WTC11 (cell line): Measurements from ENCODE around the gene SYPL2. TPM values are rescaled to one million over a fixed set of nuclear protein-coding genes. Genes with fewer than 3 reads are reported as not detected.

ENCODE experiments used
- ATAC-seq: fragments of 200-7000 bp; cut with Tn5 transposase; 2 replicates; pipeline ENCODE4 v1.10.0; 2021; ENCODE audit warnings: mild to moderate bottlenecking, moderate library complexity
- CTCF ChIA-PET: fragments of 300-600 bp; sonication (Branson Sonifier 250); formaldehyde crosslinking; loops from one replicate; lab custom pipeline; 2021; ENCODE audit warnings: antibody characterized with exemption; lab: Charles Lee
- POLR2A ChIA-PET: fragments of 350-600 bp; sonication (Branson Sonifier 250); formaldehyde crosslinking; loops from one replicate; lab custom pipeline; 2021; ENCODE audit warnings: antibody characterized with exemption; lab: Charles Lee
- DNase-seq: peaks from one replicate; pipeline ENCODE4 v3.0.0; 2021; ENCODE audit warnings: low spot score
- H3K27ac Mint-ChIP-seq: 2 replicates; pipeline ENCODE4 v1.8.0; 2021; ENCODE audit warnings: mixed read lengths
- H3K27me3 Mint-ChIP-seq: 2 replicates; pipeline ENCODE4 v1.8.0; 2021; ENCODE audit warnings: low read depth, mild to moderate bottlenecking, moderate library complexity, mixed read lengths
- H3K36me3 Mint-ChIP-seq: 2 replicates; pipeline ENCODE4 v1.8.0; 2021; ENCODE audit warnings: mixed read lengths
- H3K4me1 Mint-ChIP-seq: 2 replicates; pipeline ENCODE4 v1.8.0; 2022; ENCODE audit warnings: mixed read lengths
- H3K4me3 Mint-ChIP-seq: 2 replicates; pipeline ENCODE4 v1.8.0; 2021; ENCODE audit warnings: mild to moderate bottlenecking, moderate library complexity, mixed read lengths
- H3K9me3 Mint-ChIP-seq: 2 replicates; pipeline ENCODE4 v1.8.0; 2021; ENCODE audit warnings: mixed read lengths
- FOXJ3 ChIP-seq: sonication (generic); formaldehyde crosslinking; IDR thresholded peaks from 2 replicates; pipeline ENCODE4 v1.9.0; 2021; ENCODE audit warnings: missing genetic modification reagents, mild to moderate bottlenecking, borderline replicate concordance
- GABPB1 ChIP-seq: sonication (generic); formaldehyde crosslinking; IDR thresholded peaks from 2 replicates; pipeline ENCODE4 v1.8.1; 2023; ENCODE audit warnings: mild to moderate bottlenecking, missing genetic modification reagents
- IRF2 ChIP-seq: sonication (generic); formaldehyde crosslinking; IDR thresholded peaks from 2 replicates; pipeline ENCODE4 v1.8.0; 2022; ENCODE audit warnings: low read depth, missing genetic modification reagents, borderline replicate concordance
- MXD4 ChIP-seq: fragments of 250-450 bp; sonication (Bioruptor Pico); IDR thresholded peaks from 2 replicates; pipeline ENCODE4 v1.8.0; 2021; ENCODE audit warnings: mild to moderate bottlenecking, moderate library complexity, borderline replicate concordance
- NFATC4 ChIP-seq: fragments of 250-450 bp; sonication (Bioruptor Pico); IDR thresholded peaks from 2 replicates; pipeline ENCODE4 v1.9.0; 2021; ENCODE audit warnings: mild to moderate bottlenecking
- NFYB ChIP-seq: sonication (generic); formaldehyde crosslinking; conservative IDR thresholded peaks from 2 replicates; pipeline ENCODE4 v1.8.0; 2022; ENCODE audit warnings: low read depth, missing genetic modification reagents
- SMAD4 ChIP-seq: sonication (generic); formaldehyde crosslinking; IDR thresholded peaks from 2 replicates; pipeline ENCODE4 v1.8.0; 2022; ENCODE audit warnings: mild to moderate bottlenecking, missing genetic modification reagents
- TEAD4 ChIP-seq: sonication (generic); formaldehyde crosslinking; IDR thresholded peaks from 2 replicates; pipeline ENCODE4 v1.8.0; 2022; ENCODE audit warnings: mild to moderate bottlenecking, missing genetic modification reagents
- ZNF138 ChIP-seq: sonication (generic); formaldehyde crosslinking; conservative IDR thresholded peaks from 2 replicates; pipeline ENCODE4 v1.8.1; 2022; ENCODE audit warnings: mild to moderate bottlenecking, moderate library complexity, missing genetic modification reagents
- ZNF219 ChIP-seq: sonication (generic); formaldehyde crosslinking; IDR thresholded peaks from 2 replicates; pipeline ENCODE4 v1.8.0; 2023; ENCODE audit warnings: missing genetic modification reagents, mild to moderate bottlenecking, borderline replicate concordance
- ZNF232 ChIP-seq: sonication (generic); formaldehyde crosslinking; IDR thresholded peaks from 2 replicates; pipeline ENCODE4 v1.8.0; 2022; ENCODE audit warnings: mild to moderate bottlenecking, missing genetic modification reagents
- ZNF263 ChIP-seq: sonication (generic); formaldehyde crosslinking; IDR thresholded peaks from 2 replicates; pipeline ENCODE4 v1.8.1; 2022; ENCODE audit warnings: low read depth, mild to moderate bottlenecking, moderate library complexity, missing genetic modification reagents
- total RNA-seq: library from RNA; stranded (reverse); gene quantifications from 3 replicates; pipeline ENCODE4 v1.2.3, GENCODE V29; 2021
- TF ChIP-seq, protein P1 (sequence below): fragments of 250-450 bp; sonication (Bioruptor Pico); IDR thresholded peaks from 2 replicates; pipeline ENCODE4 v1.8.0; 2021; ENCODE audit warnings: mild to moderate bottlenecking
- TF ChIP-seq, protein P2 (sequence below): sonication (generic); formaldehyde crosslinking; IDR thresholded peaks from 2 replicates; pipeline ENCODE4 v1.8.0; 2022; ENCODE audit warnings: missing genetic modification reagents
- TF ChIP-seq, protein P3 (sequence below): sonication (generic); formaldehyde crosslinking; IDR thresholded peaks from 2 replicates; pipeline ENCODE4 v1.8.0; 2022; ENCODE audit warnings: mild to moderate bottlenecking, missing genetic modification reagents
- TF ChIP-seq, protein P4 (sequence below): fragments of 250-450 bp; sonication (Bioruptor Pico); IDR thresholded peaks from 2 replicates; pipeline ENCODE4 v1.9.0; 2021; ENCODE audit warnings: mild to moderate bottlenecking
- TF ChIP-seq, protein P5 (sequence below): sonication (generic); formaldehyde crosslinking; IDR thresholded peaks from 2 replicates; pipeline ENCODE4 v1.8.1; 2023; ENCODE audit warnings: mild to moderate bottlenecking, missing genetic modification reagents, moderate library complexity
- TF ChIP-seq, protein P6 (sequence below): sonication (generic); formaldehyde crosslinking; IDR thresholded peaks from 2 replicates; pipeline ENCODE4 v1.8.0; 2022; ENCODE audit warnings: mild to moderate bottlenecking, missing genetic modification reagents

SYPL2 gene
- total RNA-seq, 1 experiment from 2014 or later: 3.7 TPM

DNA sequence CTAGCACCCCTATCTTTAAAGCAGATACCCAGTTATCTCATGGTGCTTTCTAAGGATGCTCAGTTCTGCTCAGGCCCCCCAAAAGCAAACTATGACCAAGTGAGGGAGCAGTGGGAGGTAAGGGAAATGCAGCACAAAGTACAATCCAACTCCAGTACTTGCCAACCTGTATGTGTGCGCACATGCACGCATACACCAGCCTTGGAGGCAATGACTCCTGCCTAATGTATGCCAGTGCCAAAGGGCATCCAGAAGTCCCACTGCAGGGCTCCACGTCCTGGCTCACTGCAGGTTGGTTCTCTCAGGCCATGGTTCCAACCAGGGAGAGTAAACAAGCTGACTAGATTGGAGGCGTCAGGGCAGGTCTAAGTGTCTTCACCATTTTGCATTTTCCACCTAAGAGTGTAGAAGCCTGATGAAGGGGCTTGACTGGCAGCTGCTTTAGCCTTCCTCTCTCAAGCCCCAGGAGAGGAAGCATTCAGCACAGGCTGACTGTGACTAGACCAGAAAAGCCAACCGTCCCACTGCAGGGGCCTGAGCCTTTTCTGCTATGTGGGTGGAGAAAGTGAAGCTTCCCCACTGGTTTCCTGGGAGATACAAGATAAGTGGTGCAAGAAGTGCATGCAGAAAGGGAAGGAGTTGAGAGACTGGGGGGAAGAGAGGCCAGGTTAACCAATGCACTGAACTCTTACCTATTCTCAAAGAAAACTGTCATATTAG, 35.5 kb downstream of the SYPL2 start:
- H3K4me3 Mint-ChIP-seq: no peak overlapping the region
- CTCF ChIA-PET: interaction anchor here (0.8 to 13.8 kb wide), 5 partner anchors 8 to 44 kb away, joined by 3 to 740 read pairs (median 5); partner anchors contain the start of genes CYB561D1 and GPR61
- peaks cover 28% of the 10 kb centered on the region for H3K4me1 Mint-ChIP-seq
- ATAC-seq (no peak), DNase-seq (no peak)
- POLR2A ChIA-PET: no interaction called here
- no peak overlapping the region for H3K27ac Mint-ChIP-seq
- no peaks in the 10 kb centered on the region for H3K9me3 Mint-ChIP-seq
- peaks cover 3% of the 10 kb centered on the region; the same call in 1 of the 2 replicates for H3K27me3 Mint-ChIP-seq
- TF ChIP-seq ZNF232 (CRISPR knock-in tag): no peak
- TF ChIP-seq TEAD4 (CRISPR knock-in tag): no peak
- TF ChIP-seq, protein P1, sequence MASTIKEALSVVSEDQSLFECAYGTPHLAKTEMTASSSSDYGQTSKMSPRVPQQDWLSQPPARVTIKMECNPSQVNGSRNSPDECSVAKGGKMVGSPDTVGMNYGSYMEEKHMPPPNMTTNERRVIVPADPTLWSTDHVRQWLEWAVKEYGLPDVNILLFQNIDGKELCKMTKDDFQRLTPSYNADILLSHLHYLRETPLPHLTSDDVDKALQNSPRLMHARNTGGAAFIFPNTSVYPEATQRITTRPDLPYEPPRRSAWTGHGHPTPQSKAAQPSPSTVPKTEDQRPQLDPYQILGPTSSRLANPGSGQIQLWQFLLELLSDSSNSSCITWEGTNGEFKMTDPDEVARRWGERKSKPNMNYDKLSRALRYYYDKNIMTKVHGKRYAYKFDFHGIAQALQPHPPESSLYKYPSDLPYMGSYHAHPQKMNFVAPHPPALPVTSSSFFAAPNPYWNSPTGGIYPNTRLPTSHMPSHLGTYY (CRISPR knock-in tag): no peak
- no peak for TF ChIP-seq MXD4 (CRISPR knock-in tag)
- no peak for TF ChIP-seq NFATC4 (CRISPR knock-in tag)
- TF ChIP-seq, protein P2, sequence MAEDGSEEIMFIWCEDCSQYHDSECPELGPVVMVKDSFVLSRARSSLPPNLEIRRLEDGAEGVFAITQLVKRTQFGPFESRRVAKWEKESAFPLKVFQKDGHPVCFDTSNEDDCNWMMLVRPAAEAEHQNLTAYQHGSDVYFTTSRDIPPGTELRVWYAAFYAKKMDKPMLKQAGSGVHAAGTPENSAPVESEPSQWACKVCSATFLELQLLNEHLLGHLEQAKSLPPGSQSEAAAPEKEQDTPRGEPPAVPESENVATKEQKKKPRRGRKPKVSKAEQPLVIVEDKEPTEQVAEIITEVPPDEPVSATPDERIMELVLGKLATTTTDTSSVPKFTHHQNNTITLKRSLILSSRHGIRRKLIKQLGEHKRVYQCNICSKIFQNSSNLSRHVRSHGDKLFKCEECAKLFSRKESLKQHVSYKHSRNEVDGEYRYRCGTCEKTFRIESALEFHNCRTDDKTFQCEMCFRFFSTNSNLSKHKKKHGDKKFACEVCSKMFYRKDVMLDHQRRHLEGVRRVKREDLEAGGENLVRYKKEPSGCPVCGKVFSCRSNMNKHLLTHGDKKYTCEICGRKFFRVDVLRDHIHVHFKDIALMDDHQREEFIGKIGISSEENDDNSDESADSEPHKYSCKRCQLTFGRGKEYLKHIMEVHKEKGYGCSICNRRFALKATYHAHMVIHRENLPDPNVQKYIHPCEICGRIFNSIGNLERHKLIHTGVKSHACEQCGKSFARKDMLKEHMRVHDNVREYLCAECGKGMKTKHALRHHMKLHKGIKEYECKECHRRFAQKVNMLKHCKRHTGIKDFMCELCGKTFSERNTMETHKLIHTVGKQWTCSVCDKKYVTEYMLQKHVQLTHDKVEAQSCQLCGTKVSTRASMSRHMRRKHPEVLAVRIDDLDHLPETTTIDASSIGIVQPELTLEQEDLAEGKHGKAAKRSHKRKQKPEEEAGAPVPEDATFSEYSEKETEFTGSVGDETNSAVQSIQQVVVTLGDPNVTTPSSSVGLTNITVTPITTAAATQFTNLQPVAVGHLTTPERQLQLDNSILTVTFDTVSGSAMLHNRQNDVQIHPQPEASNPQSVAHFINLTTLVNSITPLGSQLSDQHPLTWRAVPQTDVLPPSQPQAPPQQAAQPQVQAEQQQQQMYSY (CRISPR knock-in tag): no peak
- TF ChIP-seq FOXJ3 (CRISPR knock-in tag): no peak
- no peaks in the 10 kb centered on the region for H3K36me3 Mint-ChIP-seq

DNA sequence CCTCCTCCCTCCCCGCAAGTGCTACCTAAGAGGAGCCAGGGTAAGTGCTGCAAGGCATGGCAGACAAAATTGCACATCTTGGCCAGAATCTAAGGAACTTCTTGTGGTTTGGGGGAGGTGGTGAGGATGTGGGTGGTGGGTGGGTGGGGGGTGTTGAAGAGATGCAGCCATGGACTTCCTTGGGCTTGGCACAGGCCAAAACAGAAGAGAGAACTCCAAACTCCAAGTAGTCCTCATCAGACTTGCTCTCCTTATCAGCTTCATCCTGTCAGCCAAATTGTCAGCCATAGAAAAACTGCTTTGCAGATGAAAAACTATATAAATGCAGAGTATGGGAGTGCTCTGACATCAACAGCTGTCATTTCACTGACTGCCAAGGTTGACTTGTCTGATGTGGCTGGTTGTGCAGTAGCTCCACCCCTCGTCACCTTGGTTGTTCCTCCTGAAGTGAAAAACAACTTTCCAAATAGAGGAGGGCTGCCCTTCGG, 36.1 kb downstream of the SYPL2 start:
- Mint-ChIP-seq H3K27me3 (peaks cover 8% of the 10 kb centered on the region), H3K9me3 (no peaks in the 10 kb centered on the region), H3K36me3 (no peaks in the 10 kb centered on the region), H3K27ac (no peak overlapping the region), H3K4me3 (no peak overlapping the region), H3K4me1 (peaks cover 27% of the 10 kb centered on the region)
- no peak for DNase-seq
- no peak for ATAC-seq
- CTCF ChIA-PET: interaction anchor here (0.8 to 2.1 kb wide), 4 partner anchors 8 to 44 kb away, joined by 3 to 13 read pairs (median 4); partner anchors contain the start of gene CYB561D1
- POLR2A ChIA-PET: no interaction called here
- TF ChIP-seq GABPB1 (no peak), ZNF263 (CRISPR knock-in tag) (no peak), SMAD4 (no peak), ZNF138 (CRISPR knock-in tag) (no peak), NFYB (no peak), IRF2 (CRISPR knock-in tag) (no peak), ZNF219 (CRISPR knock-in tag) (no peak)
- TF ChIP-seq, protein P3, sequence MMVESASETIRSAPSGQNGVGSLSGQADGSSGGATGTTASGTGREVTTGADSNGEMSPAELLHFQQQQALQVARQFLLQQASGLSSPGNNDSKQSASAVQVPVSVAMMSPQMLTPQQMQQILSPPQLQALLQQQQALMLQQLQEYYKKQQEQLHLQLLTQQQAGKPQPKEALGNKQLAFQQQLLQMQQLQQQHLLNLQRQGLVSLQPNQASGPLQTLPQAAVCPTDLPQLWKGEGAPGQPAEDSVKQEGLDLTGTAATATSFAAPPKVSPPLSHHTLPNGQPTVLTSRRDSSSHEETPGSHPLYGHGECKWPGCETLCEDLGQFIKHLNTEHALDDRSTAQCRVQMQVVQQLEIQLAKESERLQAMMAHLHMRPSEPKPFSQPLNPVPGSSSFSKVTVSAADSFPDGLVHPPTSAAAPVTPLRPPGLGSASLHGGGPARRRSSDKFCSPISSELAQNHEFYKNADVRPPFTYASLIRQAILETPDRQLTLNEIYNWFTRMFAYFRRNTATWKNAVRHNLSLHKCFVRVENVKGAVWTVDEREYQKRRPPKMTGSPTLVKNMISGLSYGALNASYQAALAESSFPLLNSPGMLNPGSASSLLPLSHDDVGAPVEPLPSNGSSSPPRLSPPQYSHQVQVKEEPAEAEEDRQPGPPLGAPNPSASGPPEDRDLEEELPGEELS (CRISPR knock-in tag): no peak
- TF ChIP-seq, protein P4, sequence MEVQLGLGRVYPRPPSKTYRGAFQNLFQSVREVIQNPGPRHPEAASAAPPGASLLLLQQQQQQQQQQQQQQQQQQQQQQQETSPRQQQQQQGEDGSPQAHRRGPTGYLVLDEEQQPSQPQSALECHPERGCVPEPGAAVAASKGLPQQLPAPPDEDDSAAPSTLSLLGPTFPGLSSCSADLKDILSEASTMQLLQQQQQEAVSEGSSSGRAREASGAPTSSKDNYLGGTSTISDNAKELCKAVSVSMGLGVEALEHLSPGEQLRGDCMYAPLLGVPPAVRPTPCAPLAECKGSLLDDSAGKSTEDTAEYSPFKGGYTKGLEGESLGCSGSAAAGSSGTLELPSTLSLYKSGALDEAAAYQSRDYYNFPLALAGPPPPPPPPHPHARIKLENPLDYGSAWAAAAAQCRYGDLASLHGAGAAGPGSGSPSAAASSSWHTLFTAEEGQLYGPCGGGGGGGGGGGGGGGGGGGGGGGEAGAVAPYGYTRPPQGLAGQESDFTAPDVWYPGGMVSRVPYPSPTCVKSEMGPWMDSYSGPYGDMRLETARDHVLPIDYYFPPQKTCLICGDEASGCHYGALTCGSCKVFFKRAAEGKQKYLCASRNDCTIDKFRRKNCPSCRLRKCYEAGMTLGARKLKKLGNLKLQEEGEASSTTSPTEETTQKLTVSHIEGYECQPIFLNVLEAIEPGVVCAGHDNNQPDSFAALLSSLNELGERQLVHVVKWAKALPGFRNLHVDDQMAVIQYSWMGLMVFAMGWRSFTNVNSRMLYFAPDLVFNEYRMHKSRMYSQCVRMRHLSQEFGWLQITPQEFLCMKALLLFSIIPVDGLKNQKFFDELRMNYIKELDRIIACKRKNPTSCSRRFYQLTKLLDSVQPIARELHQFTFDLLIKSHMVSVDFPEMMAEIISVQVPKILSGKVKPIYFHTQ (CRISPR knock-in tag): no peak
- TF ChIP-seq, protein P5, sequence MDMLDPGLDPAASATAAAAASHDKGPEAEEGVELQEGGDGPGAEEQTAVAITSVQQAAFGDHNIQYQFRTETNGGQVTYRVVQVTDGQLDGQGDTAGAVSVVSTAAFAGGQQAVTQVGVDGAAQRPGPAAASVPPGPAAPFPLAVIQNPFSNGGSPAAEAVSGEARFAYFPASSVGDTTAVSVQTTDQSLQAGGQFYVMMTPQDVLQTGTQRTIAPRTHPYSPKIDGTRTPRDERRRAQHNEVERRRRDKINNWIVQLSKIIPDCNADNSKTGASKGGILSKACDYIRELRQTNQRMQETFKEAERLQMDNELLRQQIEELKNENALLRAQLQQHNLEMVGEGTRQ (CRISPR knock-in tag): no peak
- TF ChIP-seq, protein P6, sequence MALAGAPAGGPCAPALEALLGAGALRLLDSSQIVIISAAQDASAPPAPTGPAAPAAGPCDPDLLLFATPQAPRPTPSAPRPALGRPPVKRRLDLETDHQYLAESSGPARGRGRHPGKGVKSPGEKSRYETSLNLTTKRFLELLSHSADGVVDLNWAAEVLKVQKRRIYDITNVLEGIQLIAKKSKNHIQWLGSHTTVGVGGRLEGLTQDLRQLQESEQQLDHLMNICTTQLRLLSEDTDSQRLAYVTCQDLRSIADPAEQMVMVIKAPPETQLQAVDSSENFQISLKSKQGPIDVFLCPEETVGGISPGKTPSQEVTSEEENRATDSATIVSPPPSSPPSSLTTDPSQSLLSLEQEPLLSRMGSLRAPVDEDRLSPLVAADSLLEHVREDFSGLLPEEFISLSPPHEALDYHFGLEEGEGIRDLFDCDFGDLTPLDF (CRISPR knock-in tag): no peak
